Measurements from ENCODE around the gene PIGQ. TPM values are rescaled to one million over a fixed set of nuclear protein-coding genes. Genes with fewer than 3 reads are reported as not detected.

Gene PIGQ
- total and polyA plus RNA-seq, 2 of the 13 experiments (the other 11 are each of a cell fraction or from before 2014, with no cell fraction given) = 7.7 to 19.7 TPM

GRCh38 chr16:525520-526180, 44.1 kb upstream of the PIGQ start (continued):
- TF ChIP-seq ZNF180 (CRISPR knock-in tag; IDR thresholded peaks at IDR 0.05; ENCODE audit: borderline replicate concordance, low read depth) = no peak
- no peak for TF ChIP-seq ASH2L (IDR thresholded peaks at IDR 0.05; ENCODE audit: insufficient read length, low read depth, low read length)
- TF ChIP-seq ELK4 (CRISPR knock-in tag; IDR thresholded peaks at IDR 0.05; ENCODE audit: borderline replicate concordance) = no peak
- 0 out of 2 replicates have a peak, but pooled peaks have one; percentile 7 for TF ChIP-seq ZNF263 (CRISPR knock-in tag; IDR thresholded peaks at IDR 0.05)
- no peak for TF ChIP-seq ZNF350 (CRISPR knock-in tag; IDR thresholded peaks at IDR 0.05; ENCODE audit: borderline replicate concordance, low read depth)
- TF ChIP-seq HOXA5 (CRISPR knock-in tag; IDR thresholded peaks at IDR 0.05) = 0 out of 2 replicates have a peak, but pooled peaks have one; percentile 29
- no peak for TF ChIP-seq MED13 (CRISPR knock-in tag; IDR thresholded peaks at IDR 0.05)
- no peak for TF ChIP-seq ZSCAN21 (CRISPR knock-in tag; IDR thresholded peaks at IDR 0.05; ENCODE audit: borderline replicate concordance)
- TF ChIP-seq SRSF1 (optimal IDR thresholded peaks at IDR 0.05; ENCODE audit: low read depth, low read length) = no peak
- no peak for TF ChIP-seq TBL1XR1 (IDR thresholded peaks at IDR 0.05; ENCODE audit: borderline replicate concordance, low read length, partially characterized antibody)
- TF ChIP-seq SMC3 (IDR thresholded peaks at IDR 0.05; ENCODE audit: low read length) = no peak
- 0 out of 2 replicates have a peak, but pooled peaks have one; percentile 31 for TF ChIP-seq ZXDC (CRISPR knock-in tag; IDR thresholded peaks at IDR 0.05)
- no peak for TF ChIP-seq SP1 (IDR thresholded peaks at IDR 0.05)
- TF ChIP-seq SP1 (CRISPR knock-in tag; IDR thresholded peaks at IDR 0.05) = 0 out of 2 replicates have a peak, but pooled peaks have one; percentile 11
- no peak for TF ChIP-seq NCOA1 (CRISPR knock-in tag; IDR thresholded peaks at IDR 0.05)
- 0 out of 2 replicates have a peak, but pooled peaks have one; percentile 11 for TF ChIP-seq SALL1 (CRISPR knock-in tag; IDR thresholded peaks at IDR 0.05)

Data from HepG2 (cell line).